ENCODE measurements around the gene SUPT5H.

Gene SUPT5H

DNA sequence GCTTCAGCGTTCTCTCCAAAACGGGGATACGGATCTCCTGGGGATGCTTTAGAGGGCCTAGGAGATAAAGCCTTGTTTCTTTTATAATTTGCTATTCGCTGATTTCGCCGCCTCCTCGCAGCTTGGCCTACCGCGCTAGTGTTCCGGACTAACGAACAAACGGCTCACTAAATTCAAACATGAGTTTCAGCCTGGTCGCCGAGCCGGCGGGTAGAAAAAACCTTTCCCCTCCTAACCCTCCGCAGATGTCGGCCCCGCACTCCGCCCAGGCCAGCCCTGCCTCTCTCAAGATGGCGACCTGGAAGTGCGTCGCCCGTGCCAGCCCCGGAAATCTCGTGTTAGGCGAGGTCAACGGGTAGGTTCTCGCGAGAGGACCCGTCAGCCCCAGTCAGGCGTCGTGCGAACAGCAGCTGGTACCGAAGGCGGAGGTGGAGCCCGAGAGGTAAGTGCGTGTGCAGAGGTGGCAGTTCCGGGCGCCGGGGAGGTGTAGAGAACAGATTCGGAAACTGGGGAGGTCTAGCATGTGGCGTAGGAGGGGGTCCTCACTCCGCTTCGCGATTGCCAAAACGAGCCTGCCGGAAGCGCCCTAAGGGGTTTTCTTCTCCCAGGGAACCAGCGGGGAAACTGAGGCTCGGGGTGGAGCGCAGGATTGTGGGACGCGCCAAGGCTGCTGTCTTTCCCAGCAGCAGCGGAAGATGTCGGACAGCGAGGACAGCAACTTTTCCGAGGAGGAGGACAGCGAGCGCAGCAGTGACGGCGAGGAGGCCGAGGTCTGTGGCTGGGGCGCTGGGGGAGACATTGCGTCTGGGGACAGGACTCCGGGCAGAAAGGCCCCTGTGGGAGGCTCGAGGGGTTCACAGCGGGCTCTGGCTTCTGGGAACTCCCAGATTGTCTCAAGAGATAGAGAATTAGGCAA lies at the start of gene SUPT5H:
SUPT5H (plus strand) TSS at position 387 of the 916 bp plus-strand sequence; CDS start at position 696, 309 bp downstream.
- DNase-seq: peak; percentile 99

DNA sequence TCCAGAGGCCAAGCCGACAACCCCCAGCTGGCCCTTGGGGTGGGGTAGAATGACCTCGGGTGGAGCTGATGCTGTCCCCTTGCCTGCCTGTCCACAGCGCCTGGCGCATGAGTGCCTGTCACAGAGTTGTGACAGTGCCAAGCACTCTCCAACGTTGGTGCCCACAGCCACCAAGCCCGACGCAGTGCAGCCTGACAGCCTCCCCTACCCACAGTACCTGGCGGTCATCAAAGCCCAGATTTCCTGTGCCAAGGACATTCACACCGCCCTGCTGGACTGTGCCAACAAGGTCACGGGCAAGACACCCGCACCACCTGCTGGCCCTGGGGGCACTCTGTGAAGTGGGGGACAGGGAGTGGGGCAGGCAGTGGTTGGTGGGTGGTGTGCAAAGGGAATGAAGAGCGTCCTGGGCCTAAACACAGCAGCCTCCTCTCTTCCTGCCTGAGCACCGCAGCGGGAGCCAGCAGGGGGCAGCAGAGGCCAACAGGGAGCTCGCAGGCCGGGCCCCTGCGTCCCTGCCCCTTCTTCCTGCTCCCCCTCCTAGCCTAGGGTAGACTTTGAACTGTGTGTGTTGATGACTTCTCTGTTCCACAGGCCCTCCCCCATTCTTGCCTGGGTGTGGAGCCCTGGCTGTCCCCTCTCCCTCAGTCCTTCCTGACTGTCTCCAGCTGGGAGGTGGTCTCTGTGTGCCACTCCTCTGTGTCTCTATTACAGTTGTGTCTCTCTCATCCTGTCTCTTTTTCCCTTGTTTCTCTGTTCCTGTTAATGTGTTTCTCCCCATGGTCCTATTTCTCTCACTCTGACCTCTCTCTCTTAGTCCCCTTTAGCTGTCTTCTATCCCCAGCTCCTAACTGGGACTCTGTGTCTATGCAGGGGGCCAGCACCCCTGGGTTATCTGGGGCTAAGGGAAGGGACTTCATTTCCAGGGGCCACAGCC lies 47.8 kb upstream of the SUPT5H start:
- peak; percentile 96 for DNase-seq

GRCh38 chr19:39398297-39398864 lies 47.0 kb upstream of the SUPT5H start:
- peak; percentile 77 for DNase-seq

- no peak for DNase-seq
Measured at GRCh38 chr19:39399668-39400050, 45.7 kb upstream of the SUPT5H start.

DNA sequence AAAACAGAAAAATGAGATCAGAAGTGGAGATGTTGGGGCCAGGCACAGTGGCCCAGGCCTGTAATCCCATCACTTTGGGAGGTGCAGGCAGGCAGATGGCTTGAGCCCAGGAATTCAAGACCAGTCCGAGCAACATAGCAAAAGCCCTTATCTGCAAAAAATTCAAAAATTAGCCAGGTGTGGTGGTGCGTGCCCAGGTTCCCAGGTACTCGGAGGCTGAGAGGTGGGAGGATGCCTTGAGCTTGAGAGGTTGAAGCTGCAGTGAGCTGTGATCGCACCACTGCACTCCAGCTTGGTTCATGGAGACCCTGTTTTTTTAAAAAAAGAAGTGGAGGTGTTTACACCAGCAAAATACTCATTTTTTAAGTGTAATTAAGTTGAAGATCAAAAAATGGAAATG lies 45.3 kb upstream of the SUPT5H start:
- no peak for DNase-seq

DNA sequence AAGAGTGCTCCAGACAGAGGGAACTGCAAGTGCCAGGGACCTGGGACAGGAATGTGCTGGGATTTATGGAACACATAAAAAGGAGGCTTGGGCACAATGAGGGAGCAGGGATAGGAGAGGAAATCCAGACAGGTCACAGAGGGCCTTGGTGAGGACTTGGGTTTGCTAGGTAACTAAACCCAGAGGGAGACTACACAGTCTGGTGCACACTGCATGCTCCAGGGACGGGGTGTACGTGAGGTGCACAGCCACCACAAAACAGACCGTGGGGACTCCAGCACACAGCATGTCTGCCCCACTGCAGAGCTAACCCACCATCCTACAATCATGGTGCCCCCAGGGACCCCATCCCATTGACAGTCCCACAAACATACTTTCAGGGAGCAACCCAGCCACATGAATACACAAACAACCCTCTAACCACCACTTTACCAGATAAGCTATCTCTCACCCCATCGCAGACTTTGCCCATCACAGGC lies 44.3 kb upstream of the SUPT5H start:
- no peak for DNase-seq

DNA sequence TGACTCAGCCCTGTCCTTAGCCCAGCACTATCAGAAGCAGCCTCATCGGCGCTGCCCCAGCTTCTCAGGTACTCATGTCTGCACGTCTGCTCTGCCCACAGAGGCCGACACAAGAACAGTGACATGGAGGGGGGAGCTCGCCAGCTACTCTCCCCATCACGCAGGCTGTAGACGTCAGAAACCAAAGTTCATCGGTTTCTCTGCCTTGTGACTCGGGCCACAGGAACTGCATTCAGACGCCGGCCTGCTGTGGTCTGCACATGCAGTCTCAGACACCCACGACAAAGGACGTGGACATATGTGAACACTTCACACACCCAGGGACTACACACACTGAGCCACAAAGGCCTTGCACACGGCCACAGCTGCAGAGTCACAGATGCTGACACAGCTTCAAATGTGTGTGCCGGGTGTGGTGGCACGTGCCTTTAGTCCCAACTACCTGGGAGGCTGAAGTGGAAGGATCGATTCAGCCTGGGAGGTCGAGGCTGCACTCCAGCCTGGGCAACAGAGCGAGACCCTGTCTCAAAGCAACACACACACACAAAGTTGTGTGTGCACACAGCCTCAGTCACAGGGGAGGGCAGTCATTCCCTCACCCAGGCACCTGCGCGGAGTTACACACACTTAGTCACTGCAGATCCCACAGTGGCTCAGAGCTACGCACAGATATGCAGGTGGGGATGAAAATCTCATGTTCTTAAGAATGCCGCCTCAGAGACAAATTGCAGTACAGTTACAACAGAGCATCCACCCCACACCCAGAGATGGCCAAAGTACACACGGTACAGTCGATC lies 43.6 kb upstream of the SUPT5H start:
- peak; percentile 89 for DNase-seq

DNA sequence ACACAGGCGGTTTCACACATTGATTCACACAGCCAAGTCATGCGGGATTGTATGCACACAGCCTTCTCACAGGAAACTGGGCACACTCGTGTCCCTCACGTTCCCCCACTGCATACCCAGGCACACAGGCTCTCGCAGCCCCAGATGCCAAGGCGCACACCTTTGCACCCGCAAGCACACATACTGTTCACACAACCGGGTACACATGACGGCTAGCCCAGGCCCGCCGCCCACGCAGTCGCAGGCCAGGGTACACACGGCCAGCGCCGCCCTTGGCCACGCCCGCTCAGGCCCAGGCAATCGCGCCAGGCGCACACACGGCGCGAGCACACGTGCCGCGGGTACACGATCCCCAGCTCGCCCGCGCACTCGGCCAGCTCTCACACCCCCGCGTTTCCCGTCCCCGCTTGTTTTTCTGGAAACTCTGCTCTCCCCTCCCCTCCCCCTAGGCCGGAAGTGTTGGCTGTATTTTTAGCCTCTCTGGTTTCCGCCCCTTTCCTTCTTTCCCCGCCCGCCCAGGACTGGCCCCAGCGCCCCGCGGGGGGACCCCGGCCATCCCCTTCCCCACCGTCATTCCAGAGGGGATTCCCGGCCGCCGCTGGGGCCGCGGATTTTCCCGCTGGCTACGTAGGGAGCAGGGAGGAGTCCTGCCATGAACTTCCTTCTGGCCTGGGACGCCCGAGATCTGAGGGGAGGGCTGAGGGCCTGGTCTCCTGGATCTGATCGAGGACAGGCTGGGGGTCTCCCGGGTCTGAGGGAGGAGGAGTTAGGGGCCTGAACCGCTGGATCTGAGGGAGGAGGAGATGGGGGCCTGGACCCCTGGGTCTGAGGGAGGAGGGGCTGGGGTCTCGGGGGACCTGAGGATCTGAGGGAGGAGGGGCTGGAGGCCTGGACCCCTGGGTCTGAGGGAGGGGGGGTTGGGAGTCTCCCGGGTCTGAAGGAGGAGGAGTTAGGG lies 42.8 kb upstream of the SUPT5H start:
- peak; percentile 91 for DNase-seq

- DNase-seq: peak; percentile 97
Measured at GRCh38 chr19:39403331-39404312, 41.8 kb upstream of the SUPT5H start.

GRCh38 chr19:39405261-39405957 lies 40.0 kb upstream of the SUPT5H start:
- DNase-seq: no peak

GRCh38 chr19:39405958-39406655 lies 39.3 kb upstream of the SUPT5H start:
- DNase-seq: peak; percentile 90

- peak; percentile 90 for DNase-seq
Measured at GRCh38 chr19:39406656-39407409, 38.5 kb upstream of the SUPT5H start, which contains the start of gene ZFP36. TSS of gene ZFP36 (plus strand) at chr19:39406847. CDS start at chr19:39406905, 58 bp downstream.

GRCh38 chr19:39407410-39407659 lies 38.0 kb upstream of the SUPT5H start:
- DNase-seq: no peak

- peak; percentile 72 for DNase-seq
Measured at GRCh38 chr19:39407660-39408391, 37.6 kb upstream of the SUPT5H start.

DNA sequence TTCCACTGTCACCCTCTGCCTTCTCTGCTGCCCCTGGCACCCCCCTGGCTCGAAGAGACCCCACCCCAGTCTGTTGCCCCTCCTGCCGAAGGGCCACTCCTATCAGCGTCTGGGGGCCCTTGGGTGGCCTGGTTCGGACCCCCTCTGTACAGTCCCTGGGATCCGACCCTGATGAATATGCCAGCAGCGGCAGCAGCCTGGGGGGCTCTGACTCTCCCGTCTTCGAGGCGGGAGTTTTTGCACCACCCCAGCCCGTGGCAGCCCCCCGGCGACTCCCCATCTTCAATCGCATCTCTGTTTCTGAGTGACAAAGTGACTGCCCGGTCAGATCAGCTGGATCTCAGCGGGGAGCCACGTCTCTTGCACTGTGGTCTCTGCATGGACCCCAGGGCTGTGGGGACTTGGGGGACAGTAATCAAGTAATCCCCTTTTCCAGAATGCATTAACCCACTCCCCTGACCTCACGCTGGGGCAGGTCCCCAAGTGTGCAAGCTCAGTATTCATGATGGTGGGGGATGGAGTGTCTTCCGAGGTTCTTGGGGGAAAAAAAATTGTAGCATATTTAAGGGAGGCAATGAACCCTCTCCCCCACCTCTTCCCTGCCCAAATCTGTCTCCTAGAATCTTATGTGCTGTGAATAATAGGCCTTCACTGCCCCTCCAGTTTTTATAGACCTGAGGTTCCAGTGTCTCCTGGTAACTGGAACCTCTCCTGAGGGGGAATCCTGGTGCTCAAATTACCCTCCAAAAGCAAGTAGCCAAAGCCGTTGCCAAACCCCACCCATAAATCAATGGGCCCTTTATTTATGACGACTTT lies 36.8 kb upstream of the SUPT5H start:
- no peak for DNase-seq

All from activated CD4-positive, alpha-beta T cell treated with anti-CD3 and anti-CD28 coated beads for 48 hours (primary cell).